ENCODE data around the gene CYP4A11. TPM values are rescaled to one million over a fixed set of nuclear protein-coding genes. Genes with fewer than 3 reads are reported as not detected.
"Not testable (repeated sequence)": the region's sequence is repeated elsewhere in the genome, so short reads cannot be mapped to it uniquely, and the experiment has no call there.

The CYP4A11 gene
- total RNA-seq, 1 donor from 2014 or later, result not detected

DNA sequence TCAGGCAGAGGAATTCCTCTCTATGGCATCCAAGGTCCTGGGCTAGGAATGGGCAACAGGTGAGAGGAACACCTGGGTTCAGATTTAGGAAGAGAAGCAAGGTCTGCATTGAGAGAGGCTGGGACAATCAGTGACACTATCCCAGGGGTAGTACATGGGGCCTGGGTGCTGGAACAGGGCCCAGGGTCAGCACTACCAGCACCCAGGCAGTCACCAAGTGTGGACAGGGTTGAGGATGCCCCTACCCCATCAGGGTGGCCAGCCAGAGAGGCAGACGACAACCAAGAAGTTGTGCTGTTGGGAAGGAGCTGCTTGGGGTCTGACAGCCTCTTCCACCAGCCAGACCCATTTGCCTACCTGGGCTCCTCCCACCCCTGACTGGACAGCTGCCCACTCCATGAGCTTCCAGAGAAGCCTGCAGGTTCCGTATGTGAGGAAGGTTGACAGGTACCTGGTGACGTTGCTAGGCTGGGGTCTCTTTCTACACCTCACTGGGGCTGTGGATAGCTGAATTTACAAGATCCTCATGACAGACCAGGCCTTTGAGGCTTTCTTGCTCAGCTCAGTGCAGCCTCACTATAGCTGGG, 13.9 kb downstream of the CYP4A11 start:
- no peaks in the 10 kb centered on the region for H3K36me3 Mint-ChIP-seq
- H3K27ac Mint-ChIP-seq, result no peak overlapping the region
- no peaks in the 10 kb centered on the region for H3K4me1 Mint-ChIP-seq

DNA sequence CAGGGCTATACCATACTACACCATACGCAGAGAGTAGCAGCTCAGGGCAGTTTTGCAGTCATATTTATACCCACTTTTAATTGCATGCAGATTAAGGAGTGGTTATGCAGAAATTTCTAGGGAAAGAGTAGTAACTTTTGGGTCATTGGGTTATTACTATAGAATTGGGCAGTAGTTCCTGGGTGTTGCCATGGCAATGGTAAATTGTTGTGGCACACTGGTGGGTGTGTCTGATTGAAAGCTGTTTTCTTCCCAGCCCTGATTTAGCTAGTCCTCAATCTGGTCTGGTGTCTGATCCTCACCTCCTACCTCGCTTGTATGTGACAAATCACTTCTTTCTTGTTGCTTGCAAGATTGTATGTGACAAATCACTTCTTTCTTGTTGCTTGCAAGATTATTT, 30.5 kb downstream of the CYP4A11 start:
- DNase-seq (ENCODE audit: low spot score in 2 of 2, unreplicated experiment in 2 of 2), result no peak
- Mint-ChIP-seq H3K27me3 (ENCODE audit: low read depth) (peaks cover 1% of the 10 kb centered on the region), H3K36me3 (no peaks in the 10 kb centered on the region), H3K9me3 (peaks cover 56% of the 10 kb centered on the region), H3K4me1 (no peaks in the 10 kb centered on the region), H3K4me3 (no peak overlapping the region), H3K27ac (no peak overlapping the region)
- TF ChIP-seq, protein P1, sequence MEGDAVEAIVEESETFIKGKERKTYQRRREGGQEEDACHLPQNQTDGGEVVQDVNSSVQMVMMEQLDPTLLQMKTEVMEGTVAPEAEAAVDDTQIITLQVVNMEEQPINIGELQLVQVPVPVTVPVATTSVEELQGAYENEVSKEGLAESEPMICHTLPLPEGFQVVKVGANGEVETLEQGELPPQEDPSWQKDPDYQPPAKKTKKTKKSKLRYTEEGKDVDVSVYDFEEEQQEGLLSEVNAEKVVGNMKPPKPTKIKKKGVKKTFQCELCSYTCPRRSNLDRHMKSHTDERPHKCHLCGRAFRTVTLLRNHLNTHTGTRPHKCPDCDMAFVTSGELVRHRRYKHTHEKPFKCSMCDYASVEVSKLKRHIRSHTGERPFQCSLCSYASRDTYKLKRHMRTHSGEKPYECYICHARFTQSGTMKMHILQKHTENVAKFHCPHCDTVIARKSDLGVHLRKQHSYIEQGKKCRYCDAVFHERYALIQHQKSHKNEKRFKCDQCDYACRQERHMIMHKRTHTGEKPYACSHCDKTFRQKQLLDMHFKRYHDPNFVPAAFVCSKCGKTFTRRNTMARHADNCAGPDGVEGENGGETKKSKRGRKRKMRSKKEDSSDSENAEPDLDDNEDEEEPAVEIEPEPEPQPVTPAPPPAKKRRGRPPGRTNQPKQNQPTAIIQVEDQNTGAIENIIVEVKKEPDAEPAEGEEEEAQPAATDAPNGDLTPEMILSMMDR (IDR thresholded peaks at IDR 0.05; ENCODE audit: unreplicated experiment), result no peak

More for the DNA sequence above, 13.9 kb downstream of the CYP4A11 start:
- peaks cover 11% of the 10 kb centered on the region for H3K27me3 Mint-ChIP-seq (ENCODE audit: low read depth)
- H3K4me3 Mint-ChIP-seq, result no peak overlapping the region
- no peak for DNase-seq (ENCODE audit: low spot score in 2 of 2, unreplicated experiment in 2 of 2)
- TF ChIP-seq, protein P1 (IDR thresholded peaks at IDR 0.05; ENCODE audit: unreplicated experiment), result no peak
- H3K9me3 Mint-ChIP-seq, result peaks cover 22% of the 10 kb centered on the region

DNA sequence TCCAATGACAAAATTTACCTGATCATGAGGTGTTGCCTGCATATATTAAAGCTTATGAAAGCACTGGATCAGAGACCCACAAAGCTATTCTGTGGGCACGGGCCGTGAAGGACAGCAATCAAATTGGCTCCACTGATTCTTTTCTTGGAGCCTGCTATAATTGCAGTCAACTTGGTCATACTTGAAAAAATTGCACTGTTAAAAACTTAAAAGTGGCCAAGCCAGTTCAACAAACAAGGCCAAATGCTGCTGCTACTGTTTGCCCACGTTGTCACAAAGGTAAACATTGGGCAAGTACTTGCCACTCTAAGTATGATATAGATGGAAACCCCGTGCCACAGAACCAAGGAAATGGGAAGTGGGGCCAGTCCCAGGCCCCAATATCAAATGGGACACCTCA, 37.8 kb downstream of the CYP4A11 start:
- no peak overlapping the region for H3K27ac Mint-ChIP-seq
- H3K9me3 Mint-ChIP-seq, result peaks cover 44% of the 10 kb centered on the region
- no peaks in the 10 kb centered on the region for H3K27me3 Mint-ChIP-seq (ENCODE audit: low read depth)
- no peaks in the 10 kb centered on the region for H3K36me3 Mint-ChIP-seq
- TF ChIP-seq, protein P1 (IDR thresholded peaks at IDR 0.05; ENCODE audit: unreplicated experiment), result no peak
- DNase-seq (ENCODE audit: low spot score in 2 of 2, unreplicated experiment in 2 of 2), result no peak
- no peak overlapping the region for H3K4me3 Mint-ChIP-seq
- no peaks in the 10 kb centered on the region for H3K4me1 Mint-ChIP-seq

DNA sequence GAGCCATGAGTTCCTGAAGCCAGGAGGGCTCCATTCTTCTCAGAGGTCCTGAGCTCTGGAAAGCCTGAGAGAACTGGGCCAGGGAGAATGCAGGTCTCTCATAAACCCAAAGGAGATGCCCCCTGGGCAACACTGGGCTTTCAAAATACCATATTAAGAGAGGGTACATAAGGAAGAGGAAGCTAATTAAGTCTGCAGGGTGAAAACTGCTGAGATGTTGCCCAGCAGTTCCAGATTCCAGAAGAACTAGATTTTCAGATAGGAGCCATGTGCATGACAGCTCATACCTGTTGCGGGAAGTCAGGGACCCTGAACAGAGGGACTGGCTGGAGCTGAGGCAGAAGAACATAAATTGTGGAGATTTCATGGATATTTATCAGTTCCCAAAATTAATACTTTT, 40.9 kb downstream of the CYP4A11 start:
- TF ChIP-seq, protein P1 (IDR thresholded peaks at IDR 0.05; ENCODE audit: unreplicated experiment), result no peak

DNA sequence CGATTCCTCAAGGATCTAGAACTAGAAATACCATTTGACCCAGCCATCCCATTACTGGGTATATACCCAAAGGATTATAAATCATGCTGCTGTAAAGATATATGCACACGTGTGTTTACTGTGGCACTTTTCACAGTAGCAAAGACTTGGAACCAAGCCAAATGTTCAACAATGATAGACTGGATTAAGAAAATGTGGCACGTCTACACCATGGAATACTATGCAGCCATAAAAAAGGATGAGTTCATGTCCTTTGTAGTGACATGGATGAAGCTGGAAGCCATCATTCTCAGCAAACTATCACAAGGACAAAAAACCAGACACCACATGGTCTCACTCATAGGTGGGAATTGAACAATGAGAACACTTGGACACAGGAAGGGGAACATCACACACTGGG, 59.6 kb downstream of the CYP4A11 start:
- not testable (repeated sequence) for H3K27me3 Mint-ChIP-seq (ENCODE audit: low read depth); H3K27ac Mint-ChIP-seq; H3K36me3 Mint-ChIP-seq; H3K9me3 Mint-ChIP-seq; H3K4me1 Mint-ChIP-seq; DNase-seq (ENCODE audit: low spot score in 2 of 2, unreplicated experiment in 2 of 2); H3K4me3 Mint-ChIP-seq

More for the DNA sequence above, 40.9 kb downstream of the CYP4A11 start:
- no peak overlapping the region for H3K27ac Mint-ChIP-seq
- H3K36me3 Mint-ChIP-seq, result no peaks in the 10 kb centered on the region
- H3K27me3 Mint-ChIP-seq (ENCODE audit: low read depth), result no peaks in the 10 kb centered on the region
- H3K4me3 Mint-ChIP-seq, result no peak overlapping the region
- no peak for DNase-seq (ENCODE audit: low spot score in 2 of 2, unreplicated experiment in 2 of 2)
- peaks cover 22% of the 10 kb centered on the region for H3K9me3 Mint-ChIP-seq
- H3K4me1 Mint-ChIP-seq, result no peaks in the 10 kb centered on the region

Other genes with a start within 250 kb of the CYP4A11 start
- gene EFCAB14, start 222.4 kb downstream of the CYP4A11 start, total RNA-seq, result 60.5 to 64.5 TPM (median 61.2 TPM) in 3 replicates
- gene CYP4B1, start 142.4 kb downstream of the CYP4A11 start, total RNA-seq, result 0.20 to 0.40 TPM (median 0.27 TPM) in 3 replicates
- gene CYP4X1, start 82.2 kb upstream of the CYP4A11 start, total RNA-seq, result 0.36 to 0.94 TPM (median 0.62 TPM) in 3 replicates
- not detected in 3 replicates for gene CYP4Z1, start 125.8 kb upstream of the CYP4A11 start, total RNA-seq
- not detected in 3 replicates for gene CYP4A22, start 196.0 kb upstream of the CYP4A11 start, total RNA-seq
- not detected in 3 replicates for gene PDZK1IP1, start 248.6 kb upstream of the CYP4A11 start, total RNA-seq

Measured in mesothelial cell of epicardium (in vitro differentiated cells).